DMS79 (cell line): ENCODE results near the gene TRIM51G.
"Not testable (repeated sequence)": the region's sequence is repeated elsewhere in the genome, so short reads cannot be mapped to it uniquely, and the experiment has no call there.

ENCODE experiments used
- DNase-seq: peaks from one replicate; lab custom pipeline; 2025; lab: John Stamatoyannopoulos, UW

TRIM51G gene, protein sequence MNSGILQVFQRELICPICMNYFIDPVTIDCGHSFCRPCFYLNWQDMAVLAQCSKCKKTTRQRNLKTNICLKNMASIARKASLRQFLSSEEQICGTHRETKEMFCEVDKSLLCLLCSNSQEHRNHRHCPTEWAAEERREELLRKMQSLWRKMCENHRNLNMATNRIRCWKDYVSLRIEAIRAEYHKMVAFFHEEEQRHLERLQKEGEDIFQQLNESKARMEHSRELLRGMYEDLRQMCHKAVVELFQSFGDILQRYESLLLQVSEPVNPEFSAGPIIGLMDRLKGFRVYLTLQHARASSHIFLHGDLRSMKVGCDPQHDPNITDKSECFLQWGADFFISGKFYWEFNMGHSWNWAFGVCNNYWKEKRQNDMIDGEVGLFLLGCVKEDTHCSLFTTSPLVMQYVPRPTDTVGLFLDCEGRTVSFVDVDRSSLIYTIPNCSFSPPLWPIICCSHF

DNA sequence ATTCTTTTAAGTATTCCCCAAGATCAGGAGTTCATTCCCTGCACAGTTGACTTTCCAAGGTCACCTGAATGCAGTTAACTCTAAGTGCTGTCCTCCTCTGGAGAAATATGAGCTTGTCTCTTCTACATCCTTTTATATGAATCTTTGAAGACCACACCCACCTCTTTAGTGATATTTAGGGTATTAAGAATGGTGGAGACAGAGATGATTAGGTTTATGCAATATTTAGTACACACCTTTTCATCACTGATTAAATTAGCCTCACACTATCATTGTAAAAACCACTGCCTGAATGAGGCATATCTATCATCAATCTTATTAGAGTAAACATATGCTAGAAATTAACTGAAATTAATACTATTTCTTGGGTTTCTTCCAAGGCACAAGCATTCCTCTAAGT lies at the start of gene TRIM51G:
Gene TRIM51G (minus strand): TSS at position 101 of the 400 bp plus-strand sequence. CDS start 2,190 bp downstream, outside the sequence.
- not testable (repeated sequence) for DNase-seq

DNA sequence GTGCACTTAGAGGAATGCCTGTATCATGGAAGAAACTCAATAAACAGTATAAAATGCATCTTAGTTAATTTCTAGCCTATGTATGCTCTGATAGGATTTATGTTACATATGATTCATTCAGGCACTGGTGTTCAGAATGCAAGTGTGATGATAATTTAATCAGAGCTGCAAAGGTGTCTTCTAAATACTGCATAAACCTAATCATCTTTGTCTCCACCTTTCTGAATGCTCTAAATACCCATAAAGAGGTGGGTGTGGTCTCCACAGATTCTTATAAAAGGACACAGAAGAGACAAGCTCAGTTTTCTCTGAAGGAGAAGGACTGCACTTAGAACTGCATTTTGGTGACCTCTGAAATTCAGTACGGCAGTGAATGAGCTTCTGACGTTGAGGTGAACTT lies 44.8 kb upstream of the TRIM51G start, which contains the start of gene TRIM49B:
Gene TRIM49B (plus strand): TSS at position 301 of the 400 bp plus-strand sequence. CDS start 2,777 bp downstream, outside the sequence.
- DNase-seq: not testable (repeated sequence)

GRCh38 chr11:48968592-48968991 lies 15.1 kb downstream of the TRIM51G start:
- DNase-seq: not testable (repeated sequence)

- DNase-seq: not testable (repeated sequence)
Observed at GRCh38 chr11:48955315-48956049, 28.2 kb downstream of the TRIM51G start.

- DNase-seq: not testable (repeated sequence)
Observed at GRCh38 chr11:48945796-48946195, 37.9 kb downstream of the TRIM51G start.
